ENCODE measurements around the gene ANKRD29.

The ANKRD29 gene

GRCh38 chr18:23574611-23575308, 88.0 kb downstream of the ANKRD29 start:
- in situ Hi-C loops (cut with HindIII; ENCODE audit: low sequenced_read_pairs), result no loop called here
- TF ChIP-seq CTCF (IDR thresholded peaks at IDR 0.05; ENCODE audit: low read depth, low read length), result no peak
- DNase-seq (ENCODE audit: low read depth, low spot score), result no peak
- H3K4me3 ChIP-seq (ENCODE audit: low read depth, low read length), result no peak overlapping the region

GRCh38 chr18:23573626-23574431, 88.9 kb downstream of the ANKRD29 start:
- H3K4me3 ChIP-seq (ENCODE audit: low read depth, low read length), result no peak overlapping the region
- in situ Hi-C loops (cut with HindIII; ENCODE audit: low sequenced_read_pairs), result no loop called here
- TF ChIP-seq CTCF (IDR thresholded peaks at IDR 0.05; ENCODE audit: low read depth, low read length), result no peak
- peak; percentile 72 for DNase-seq (ENCODE audit: low read depth, low spot score)

GRCh38 chr18:23573020-23573419, 89.7 kb downstream of the ANKRD29 start:
- in situ Hi-C loops (cut with HindIII; ENCODE audit: low sequenced_read_pairs), result no loop called here
- DNase-seq (ENCODE audit: low read depth, low spot score), result no peak
- no peak for TF ChIP-seq CTCF (IDR thresholded peaks at IDR 0.05; ENCODE audit: low read depth, low read length)
- H3K4me3 ChIP-seq (ENCODE audit: low read depth, low read length), result no peak overlapping the region

- DNase-seq (ENCODE audit: low read depth, low spot score), result no peak
- no peak for TF ChIP-seq CTCF (IDR thresholded peaks at IDR 0.05; ENCODE audit: low read depth, low read length)
- H3K4me3 ChIP-seq (ENCODE audit: low read depth, low read length), result no peak overlapping the region
- in situ Hi-C loops (cut with HindIII; ENCODE audit: low sequenced_read_pairs), result no loop called here
These were observed 90.1 kb downstream of the ANKRD29 start for GRCh38 chr18:23572570-23572969.

GRCh38 chr18:23572012-23572411, 90.7 kb downstream of the ANKRD29 start:
- TF ChIP-seq CTCF (IDR thresholded peaks at IDR 0.05; ENCODE audit: low read depth, low read length), result no peak
- no peak for DNase-seq (ENCODE audit: low read depth, low spot score)
- no peak overlapping the region for H3K4me3 ChIP-seq (ENCODE audit: low read depth, low read length)
- in situ Hi-C loops (cut with HindIII; ENCODE audit: low sequenced_read_pairs), result no loop called here

GRCh38 chr18:23570912-23571504, 91.7 kb downstream of the ANKRD29 start:
- no peak for TF ChIP-seq CTCF (IDR thresholded peaks at IDR 0.05; ENCODE audit: low read depth, low read length)
- no peak for DNase-seq (ENCODE audit: low read depth, low spot score)
- in situ Hi-C loops (cut with HindIII; ENCODE audit: low sequenced_read_pairs), result no loop called here
- no peak overlapping the region for H3K4me3 ChIP-seq (ENCODE audit: low read depth, low read length)
